PFSK-1 (cell line): ENCODE measurements around the gene SNRNP27.

Experiments used
- FOXP2 ChIP-seq: optimal IDR thresholded peaks from 2 replicates; pipeline ENCODE3; 2011; ENCODE audit warnings: borderline replicate concordance, control low read depth, inconsistent platforms; ENCODE audit not compliant: insufficient read depth; ENCODE audit errors: extremely low read length, extremely low read depth
- POLR2AphosphoS5 ChIP-seq: IDR thresholded peaks from 2 replicates; pipeline ENCODE4 v1.6.1; 2012; ENCODE audit warnings: low read depth, mild to moderate bottlenecking, control low read depth, low read length, moderate library complexity
- SIN3A ChIP-seq: IDR thresholded peaks from 2 replicates; pipeline ENCODE4 v1.6.1; 2012; ENCODE audit warnings: mild to moderate bottlenecking, low read length, moderate library complexity, borderline replicate concordance; ENCODE audit not compliant: insufficient read depth
- TAF1 ChIP-seq: IDR thresholded peaks from 2 replicates; pipeline ENCODE4 v1.6.1; 2012; ENCODE audit warnings: low read length, control low read depth, borderline replicate concordance; ENCODE audit not compliant: insufficient read depth
- TF ChIP-seq, protein P1 (sequence below), 2 experiments: IDR thresholded peaks; 2 replicates each; pipeline versions ENCODE4 v1.6.1 to v1.8.0; 2011 to 2012; ENCODE audit warnings: low read depth in 2 of 2, low read length in 2 of 2, control low read depth in 1 of 2, inconsistent platforms in 1 of 2, mild to moderate bottlenecking in 1 of 2, moderate library complexity in 1 of 2; ENCODE audit not compliant: insufficient read depth in 1 of 2

SNRNP27 gene

DNA sequence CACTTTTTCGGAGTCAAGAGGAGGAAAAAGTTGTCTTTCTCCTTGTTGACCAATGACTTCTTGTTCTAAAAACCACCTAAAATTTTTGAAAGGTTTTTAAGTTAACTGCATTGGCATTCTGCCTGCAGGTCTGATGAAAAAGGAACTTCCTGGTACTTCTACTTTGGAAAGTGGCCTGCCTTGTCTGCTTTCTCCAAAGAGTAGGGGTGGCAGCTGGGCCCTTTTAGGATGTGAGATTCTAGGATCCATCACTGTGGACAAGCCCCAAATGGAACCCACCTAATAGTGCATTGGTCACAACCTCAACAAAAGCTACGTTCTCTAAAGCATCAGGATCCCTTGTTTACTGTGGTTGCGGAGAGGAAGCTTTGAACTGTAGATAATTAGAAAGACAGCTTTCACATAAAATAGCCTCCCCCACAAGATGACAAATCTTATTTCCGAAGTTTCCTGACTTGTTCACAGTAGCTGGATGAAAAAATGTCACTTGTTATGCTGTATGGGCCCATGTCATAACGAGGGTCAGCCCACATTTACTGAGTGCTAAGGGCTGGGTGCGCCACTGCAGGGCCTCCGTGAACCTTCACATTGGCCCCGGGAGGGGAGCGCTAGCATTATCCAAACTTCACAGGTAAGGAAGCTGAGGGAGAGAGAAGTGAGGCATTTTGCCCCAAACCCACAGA, 50.2 kb downstream of the SNRNP27 start:
- TF ChIP-seq SIN3A, result no peak
- no peak for TF ChIP-seq TAF1
- TF ChIP-seq POLR2AphosphoS5, result no peak
- TF ChIP-seq, protein P1, sequence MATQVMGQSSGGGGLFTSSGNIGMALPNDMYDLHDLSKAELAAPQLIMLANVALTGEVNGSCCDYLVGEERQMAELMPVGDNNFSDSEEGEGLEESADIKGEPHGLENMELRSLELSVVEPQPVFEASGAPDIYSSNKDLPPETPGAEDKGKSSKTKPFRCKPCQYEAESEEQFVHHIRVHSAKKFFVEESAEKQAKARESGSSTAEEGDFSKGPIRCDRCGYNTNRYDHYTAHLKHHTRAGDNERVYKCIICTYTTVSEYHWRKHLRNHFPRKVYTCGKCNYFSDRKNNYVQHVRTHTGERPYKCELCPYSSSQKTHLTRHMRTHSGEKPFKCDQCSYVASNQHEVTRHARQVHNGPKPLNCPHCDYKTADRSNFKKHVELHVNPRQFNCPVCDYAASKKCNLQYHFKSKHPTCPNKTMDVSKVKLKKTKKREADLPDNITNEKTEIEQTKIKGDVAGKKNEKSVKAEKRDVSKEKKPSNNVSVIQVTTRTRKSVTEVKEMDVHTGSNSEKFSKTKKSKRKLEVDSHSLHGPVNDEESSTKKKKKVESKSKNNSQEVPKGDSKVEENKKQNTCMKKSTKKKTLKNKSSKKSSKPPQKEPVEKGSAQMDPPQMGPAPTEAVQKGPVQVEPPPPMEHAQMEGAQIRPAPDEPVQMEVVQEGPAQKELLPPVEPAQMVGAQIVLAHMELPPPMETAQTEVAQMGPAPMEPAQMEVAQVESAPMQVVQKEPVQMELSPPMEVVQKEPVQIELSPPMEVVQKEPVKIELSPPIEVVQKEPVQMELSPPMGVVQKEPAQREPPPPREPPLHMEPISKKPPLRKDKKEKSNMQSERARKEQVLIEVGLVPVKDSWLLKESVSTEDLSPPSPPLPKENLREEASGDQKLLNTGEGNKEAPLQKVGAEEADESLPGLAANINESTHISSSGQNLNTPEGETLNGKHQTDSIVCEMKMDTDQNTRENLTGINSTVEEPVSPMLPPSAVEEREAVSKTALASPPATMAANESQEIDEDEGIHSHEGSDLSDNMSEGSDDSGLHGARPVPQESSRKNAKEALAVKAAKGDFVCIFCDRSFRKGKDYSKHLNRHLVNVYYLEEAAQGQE (IDR thresholded peaks at IDR 0.05; ENCODE audit: insufficient read depth in 1 of 2, low read depth in 2 of 2, low read length in 2 of 2), result no peak
- TF ChIP-seq FOXP2, result no peak

DNA sequence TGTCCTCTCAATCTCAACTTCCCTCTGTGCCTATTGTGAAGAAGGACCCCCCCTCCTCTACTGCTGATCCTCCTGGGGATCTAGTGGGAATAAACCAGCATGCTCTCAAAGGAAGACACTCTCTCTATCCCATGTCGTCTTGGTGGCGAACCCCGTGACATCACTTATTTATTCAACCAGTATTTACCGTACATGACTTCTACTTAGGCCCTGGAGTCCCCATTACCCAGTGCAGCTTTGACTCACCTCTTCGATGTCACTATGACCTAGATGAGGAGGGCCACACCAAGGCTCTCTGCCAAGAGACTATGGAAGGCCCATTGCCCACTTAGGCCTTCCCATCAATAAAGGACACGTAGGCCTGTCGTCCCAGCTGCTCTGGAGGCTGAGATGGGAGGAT, 51.0 kb downstream of the SNRNP27 start:
- TF ChIP-seq POLR2AphosphoS5, result no peak
- TF ChIP-seq FOXP2, result no peak
- no peak for TF ChIP-seq TAF1
- TF ChIP-seq, protein P1 (IDR thresholded peaks at IDR 0.05; ENCODE audit: insufficient read depth in 1 of 2, low read depth in 2 of 2, low read length in 2 of 2), result no peak
- no peak for TF ChIP-seq SIN3A

DNA sequence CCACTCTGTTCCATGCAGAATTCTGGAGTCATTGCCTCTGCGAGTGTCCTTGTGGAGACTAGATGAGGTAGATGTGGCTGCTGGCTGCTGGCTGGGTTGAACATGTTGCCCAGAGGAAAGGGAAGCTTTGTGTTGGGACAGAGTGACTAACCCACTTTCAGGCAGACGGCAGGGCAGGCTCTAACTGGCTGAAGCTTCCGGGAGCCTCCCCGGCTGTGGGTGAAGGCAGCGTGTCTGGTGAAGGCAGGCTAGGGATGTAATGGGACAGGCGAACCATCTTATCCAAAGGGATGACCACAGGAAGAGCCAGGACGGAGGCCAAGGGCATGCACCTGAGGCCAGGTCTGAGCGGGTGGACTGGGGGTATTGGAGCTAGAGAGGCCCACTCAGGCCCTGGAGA, 51.7 kb downstream of the SNRNP27 start:
- TF ChIP-seq, protein P1 (IDR thresholded peaks at IDR 0.05; ENCODE audit: insufficient read depth in 1 of 2, low read depth in 2 of 2, low read length in 2 of 2), result no peak
- TF ChIP-seq POLR2AphosphoS5 (no peak), SIN3A (no peak), FOXP2 (no peak), TAF1 (no peak)

DNA sequence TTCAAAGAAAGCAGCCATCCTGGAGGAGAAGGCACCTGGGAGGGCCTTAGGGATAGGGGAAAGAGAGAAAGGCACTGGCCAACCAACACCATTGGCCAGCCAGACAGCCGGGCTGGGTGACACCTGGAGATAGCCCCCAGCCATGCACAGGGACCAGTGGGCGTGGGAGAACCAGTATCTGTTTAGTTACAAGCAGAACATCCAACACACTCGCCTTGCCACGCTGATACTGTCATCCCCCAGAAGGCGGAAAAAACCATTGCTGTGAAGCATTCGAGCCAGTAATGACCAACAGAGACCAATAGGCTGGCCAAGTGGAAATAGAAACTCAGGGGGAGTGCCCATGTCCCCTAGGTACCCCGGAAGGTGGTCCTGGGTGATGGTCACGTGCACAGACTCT, 52.2 kb downstream of the SNRNP27 start:
- no peak for TF ChIP-seq TAF1
- TF ChIP-seq FOXP2, result no peak
- TF ChIP-seq POLR2AphosphoS5, result no peak
- TF ChIP-seq SIN3A, result no peak
- TF ChIP-seq, protein P1 (IDR thresholded peaks at IDR 0.05; ENCODE audit: insufficient read depth in 1 of 2, low read depth in 2 of 2, low read length in 2 of 2), result no peak
